HG02678 (cell line): ENCODE results near the gene DNAAF3.
"Not testable (repeated sequence)": the region's sequence is repeated elsewhere in the genome, so short reads cannot be mapped to it uniquely, and the experiment has no call there.

Source experiments
- ATAC-seq: cut with Tn5 transposase; IDR thresholded peaks from one replicate; pipeline ENCODE4 v1.9.1; 2021; ENCODE audit warnings: mild to moderate bottlenecking, moderate library complexity; ENCODE audit not compliant: unreplicated experiment

DNAAF3 gene

GRCh38 chr19:55155784-55156183 is 10.6 kb downstream of the DNAAF3 start:
- not testable (repeated sequence) for ATAC-seq

GRCh38 chr19:55153652-55154264 is 12.7 kb downstream of the DNAAF3 start:
- no peak for ATAC-seq

- ATAC-seq = no peak
Observed at GRCh38 chr19:55152017-55152416, 14.4 kb downstream of the DNAAF3 start.

GRCh38 chr19:55149078-55150003 is 17.1 kb downstream of the DNAAF3 start, which contains the start of gene TNNT1:
TNNT1 (minus strand) TSS chr19:55149206; CDS start chr19:55147157, 2,049 bp downstream.
- ATAC-seq = no peak

GRCh38 chr19:55147545-55148251 is 18.7 kb downstream of the DNAAF3 start:
- ATAC-seq = no peak

GRCh38 chr19:55146705-55147273 is 19.6 kb downstream of the DNAAF3 start:
- no peak for ATAC-seq

GRCh38 chr19:55146078-55146704 is 20.2 kb downstream of the DNAAF3 start:
- no peak for ATAC-seq

GRCh38 chr19:55145232-55145631 is 21.2 kb downstream of the DNAAF3 start:
- ATAC-seq = no peak

- no peak for ATAC-seq
Observed at GRCh38 chr19:55141696-55142095, 24.7 kb downstream of the DNAAF3 start.

GRCh38 chr19:55137915-55138314 is 28.5 kb downstream of the DNAAF3 start:
- no peak for ATAC-seq

GRCh38 chr19:55136399-55137102 is 29.9 kb downstream of the DNAAF3 start:
- no peak for ATAC-seq

GRCh38 chr19:55134736-55135135 is 31.7 kb downstream of the DNAAF3 start:
- no peak for ATAC-seq

- no peak for ATAC-seq
Observed at GRCh38 chr19:55133639-55134444, 32.6 kb downstream of the DNAAF3 start.

- no peak for ATAC-seq
Observed at GRCh38 chr19:55132453-55133129, 33.8 kb downstream of the DNAAF3 start.

GRCh38 chr19:55131421-55131820 is 35.0 kb downstream of the DNAAF3 start:
- ATAC-seq = no peak

GRCh38 chr19:55119053-55119452 is 47.4 kb downstream of the DNAAF3 start:
- ATAC-seq = no peak

- no peak for ATAC-seq
Observed at GRCh38 chr19:55118401-55118991, 47.9 kb downstream of the DNAAF3 start.

GRCh38 chr19:55117663-55118391 is 48.6 kb downstream of the DNAAF3 start:
- ATAC-seq = peak; percentile 90
